ENCODE results near the gene IL10RA.

The IL10RA gene

DNA sequence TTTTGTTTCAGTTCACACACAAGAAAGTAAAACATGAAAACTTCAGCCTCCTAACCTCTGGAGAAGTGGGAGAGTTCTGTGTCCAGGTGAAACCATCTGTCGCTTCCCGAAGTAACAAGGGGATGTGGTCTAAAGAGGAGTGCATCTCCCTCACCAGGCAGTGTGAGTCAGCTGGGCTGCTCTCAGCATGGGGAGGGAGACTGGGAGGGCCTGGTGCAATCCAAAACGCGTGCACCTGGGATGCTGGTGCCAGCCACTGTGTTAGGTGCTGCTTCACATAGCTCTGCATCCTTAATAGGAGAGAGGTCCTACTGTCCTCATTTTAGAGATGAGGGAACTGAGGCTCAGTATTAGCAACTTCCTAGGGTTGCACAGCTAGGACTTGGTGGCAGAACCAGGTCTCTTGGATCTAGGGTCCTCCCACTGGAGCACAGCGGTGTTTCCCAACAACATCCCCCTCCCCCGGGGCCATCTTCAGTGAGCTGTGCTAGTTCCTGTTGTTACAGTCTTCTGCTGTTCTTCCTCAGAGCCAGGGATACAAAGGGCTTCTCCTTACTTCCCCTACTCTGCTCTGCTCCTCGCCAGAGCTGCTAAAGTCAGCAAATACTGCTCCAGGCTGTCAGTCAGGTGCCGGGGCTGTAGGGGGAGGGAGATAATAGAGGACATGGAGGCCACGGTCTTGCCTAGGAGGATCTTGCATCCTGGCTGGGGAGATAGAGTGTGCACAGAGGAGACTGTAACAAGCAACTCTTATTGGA lies 8.0 kb downstream of the IL10RA start:
- DNase-seq = no peak

DNA sequence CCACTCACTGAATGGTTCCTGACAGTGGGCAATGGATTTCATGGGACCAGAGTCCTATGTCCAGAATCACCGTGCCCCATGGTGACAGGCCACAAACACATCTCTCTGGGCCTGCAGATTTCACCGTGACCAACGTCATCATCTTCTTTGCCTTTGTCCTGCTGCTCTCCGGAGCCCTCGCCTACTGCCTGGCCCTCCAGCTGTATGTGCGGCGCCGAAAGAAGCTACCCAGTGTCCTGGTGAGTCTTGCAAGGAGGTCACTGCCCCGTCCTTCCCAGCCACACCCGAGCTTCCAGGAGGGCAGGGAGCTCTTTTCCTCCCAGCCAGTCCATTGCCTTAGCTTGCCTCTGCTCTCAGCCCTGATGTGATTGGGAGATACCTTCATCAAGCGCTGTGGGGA lies 9.3 kb downstream of the IL10RA start:
- no peak for DNase-seq

DNA sequence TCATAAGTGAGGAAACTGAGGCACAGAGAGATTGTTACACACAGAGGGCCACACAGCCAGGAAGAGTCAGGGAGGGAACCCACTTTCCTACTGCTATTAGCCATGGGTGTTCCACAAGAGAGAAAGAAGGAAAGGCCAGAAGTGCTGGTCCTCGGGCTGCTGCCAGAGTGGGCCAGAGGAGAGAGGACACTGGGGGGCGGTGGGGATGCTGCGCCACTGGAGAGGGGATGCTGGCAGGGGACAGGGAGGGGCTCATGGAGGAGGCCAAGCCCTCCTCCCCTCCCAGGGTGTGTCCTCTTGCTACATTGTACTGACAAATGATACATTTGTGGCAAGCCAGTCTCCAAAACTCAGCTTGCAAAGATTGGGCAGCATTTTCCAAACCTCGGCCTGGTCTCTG lies 9.9 kb downstream of the IL10RA start:
- DNase-seq = no peak

DNA sequence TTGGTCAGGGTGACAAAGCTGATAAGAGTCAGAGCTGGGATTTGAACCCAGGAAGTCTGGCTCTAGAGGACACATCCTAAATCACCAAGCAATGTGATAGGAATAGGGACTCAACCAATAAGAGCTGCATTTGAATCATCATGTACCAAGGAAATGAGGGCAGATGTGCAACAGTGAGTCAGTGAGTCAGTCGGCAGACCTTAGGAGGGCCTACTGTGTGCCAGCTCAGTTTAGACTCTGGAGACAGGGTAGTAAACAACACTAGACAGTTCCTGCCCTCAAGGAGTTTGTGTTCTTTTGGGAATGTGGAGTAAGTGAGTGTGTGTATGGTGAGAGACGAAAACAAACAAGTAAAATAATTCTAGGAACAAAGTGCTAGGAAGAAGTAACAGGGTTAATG lies 11.2 kb downstream of the IL10RA start:
- DNase-seq = no peak

DNA sequence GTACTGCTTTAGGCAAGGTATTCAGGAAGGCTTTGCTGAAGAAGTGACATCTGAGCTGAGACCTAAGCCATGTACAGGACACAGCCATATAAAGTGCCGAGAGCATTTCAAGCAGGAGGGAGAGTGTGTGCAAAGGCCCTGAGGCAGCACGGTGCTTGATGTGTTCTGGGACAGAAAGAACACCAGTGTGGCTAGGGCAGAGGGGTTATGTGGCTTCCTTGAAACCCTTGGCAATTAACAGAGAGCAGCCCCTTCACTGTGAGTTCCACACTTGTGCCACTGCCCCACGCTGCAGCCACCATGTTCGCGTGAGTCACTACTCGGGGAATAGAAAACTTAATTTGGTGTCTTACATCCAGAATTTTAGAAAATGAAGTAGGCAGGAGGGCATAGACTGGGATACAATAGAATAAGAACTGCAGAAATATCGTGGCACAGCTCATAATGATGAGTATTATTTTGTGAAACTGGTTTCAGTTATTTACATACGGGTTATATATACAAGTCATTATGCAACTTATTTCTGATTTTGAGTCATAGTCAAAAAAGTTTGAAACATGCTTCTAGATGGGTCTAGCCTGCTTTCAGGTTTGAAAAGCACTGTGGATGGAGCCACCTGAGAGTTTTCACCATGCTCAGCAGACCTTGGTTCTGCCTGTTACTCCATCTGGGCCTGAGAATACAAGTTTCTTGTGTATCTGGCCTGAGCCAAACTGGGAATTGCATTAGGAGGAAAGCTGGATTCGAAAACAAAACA lies 11.8 kb downstream of the IL10RA start:
- DNase-seq = peak; percentile 77

DNA sequence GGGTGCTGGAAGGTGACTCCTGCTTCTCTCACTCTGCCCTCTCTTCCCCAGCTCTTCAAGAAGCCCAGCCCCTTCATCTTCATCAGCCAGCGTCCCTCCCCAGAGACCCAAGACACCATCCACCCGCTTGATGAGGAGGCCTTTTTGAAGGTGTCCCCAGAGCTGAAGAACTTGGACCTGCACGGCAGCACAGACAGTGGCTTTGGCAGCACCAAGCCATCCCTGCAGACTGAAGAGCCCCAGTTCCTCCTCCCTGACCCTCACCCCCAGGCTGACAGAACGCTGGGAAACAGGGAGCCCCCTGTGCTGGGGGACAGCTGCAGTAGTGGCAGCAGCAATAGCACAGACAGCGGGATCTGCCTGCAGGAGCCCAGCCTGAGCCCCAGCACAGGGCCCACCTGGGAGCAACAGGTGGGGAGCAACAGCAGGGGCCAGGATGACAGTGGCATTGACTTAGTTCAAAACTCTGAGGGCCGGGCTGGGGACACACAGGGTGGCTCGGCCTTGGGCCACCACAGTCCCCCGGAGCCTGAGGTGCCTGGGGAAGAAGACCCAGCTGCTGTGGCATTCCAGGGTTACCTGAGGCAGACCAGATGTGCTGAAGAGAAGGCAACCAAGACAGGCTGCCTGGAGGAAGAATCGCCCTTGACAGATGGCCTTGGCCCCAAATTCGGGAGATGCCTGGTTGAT lies 12.6 kb downstream of the IL10RA start:
- no peak for DNase-seq

DNA sequence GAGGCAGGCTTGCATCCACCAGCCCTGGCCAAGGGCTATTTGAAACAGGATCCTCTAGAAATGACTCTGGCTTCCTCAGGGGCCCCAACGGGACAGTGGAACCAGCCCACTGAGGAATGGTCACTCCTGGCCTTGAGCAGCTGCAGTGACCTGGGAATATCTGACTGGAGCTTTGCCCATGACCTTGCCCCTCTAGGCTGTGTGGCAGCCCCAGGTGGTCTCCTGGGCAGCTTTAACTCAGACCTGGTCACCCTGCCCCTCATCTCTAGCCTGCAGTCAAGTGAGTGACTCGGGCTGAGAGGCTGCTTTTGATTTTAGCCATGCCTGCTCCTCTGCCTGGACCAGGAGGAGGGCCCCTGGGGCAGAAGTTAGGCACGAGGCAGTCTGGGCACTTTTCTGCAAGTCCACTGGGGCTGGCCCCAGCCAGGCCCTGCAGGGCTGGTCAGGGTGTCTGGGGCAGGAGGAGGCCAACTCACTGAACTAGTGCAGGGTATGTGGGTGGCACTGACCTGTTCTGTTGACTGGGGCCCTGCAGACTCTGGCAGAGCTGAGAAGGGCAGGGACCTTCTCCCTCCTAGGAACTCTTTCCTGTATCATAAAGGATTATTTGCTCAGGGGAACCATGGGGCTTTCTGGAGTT lies 13.3 kb downstream of the IL10RA start:
- DNase-seq = no peak

DNA sequence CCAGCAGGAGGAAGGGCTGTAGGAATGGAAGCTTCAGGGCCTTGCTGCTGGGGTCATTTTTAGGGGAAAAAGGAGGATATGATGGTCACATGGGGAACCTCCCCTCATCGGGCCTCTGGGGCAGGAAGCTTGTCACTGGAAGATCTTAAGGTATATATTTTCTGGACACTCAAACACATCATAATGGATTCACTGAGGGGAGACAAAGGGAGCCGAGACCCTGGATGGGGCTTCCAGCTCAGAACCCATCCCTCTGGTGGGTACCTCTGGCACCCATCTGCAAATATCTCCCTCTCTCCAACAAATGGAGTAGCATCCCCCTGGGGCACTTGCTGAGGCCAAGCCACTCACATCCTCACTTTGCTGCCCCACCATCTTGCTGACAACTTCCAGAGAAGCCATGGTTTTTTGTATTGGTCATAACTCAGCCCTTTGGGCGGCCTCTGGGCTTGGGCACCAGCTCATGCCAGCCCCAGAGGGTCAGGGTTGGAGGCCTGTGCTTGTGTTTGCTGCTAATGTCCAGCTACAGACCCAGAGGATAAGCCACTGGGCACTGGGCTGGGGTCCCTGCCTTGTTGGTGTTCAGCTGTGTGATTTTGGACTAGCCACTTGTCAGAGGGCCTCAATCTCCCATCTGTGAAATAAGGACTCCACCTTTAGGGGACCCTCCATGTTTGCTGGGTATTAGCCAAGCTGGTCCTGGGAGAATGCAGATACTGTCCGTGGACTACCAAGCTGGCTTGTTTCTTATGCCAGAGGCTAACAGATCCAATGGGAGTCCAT lies 14.1 kb downstream of the IL10RA start:
- no peak for DNase-seq

DNA sequence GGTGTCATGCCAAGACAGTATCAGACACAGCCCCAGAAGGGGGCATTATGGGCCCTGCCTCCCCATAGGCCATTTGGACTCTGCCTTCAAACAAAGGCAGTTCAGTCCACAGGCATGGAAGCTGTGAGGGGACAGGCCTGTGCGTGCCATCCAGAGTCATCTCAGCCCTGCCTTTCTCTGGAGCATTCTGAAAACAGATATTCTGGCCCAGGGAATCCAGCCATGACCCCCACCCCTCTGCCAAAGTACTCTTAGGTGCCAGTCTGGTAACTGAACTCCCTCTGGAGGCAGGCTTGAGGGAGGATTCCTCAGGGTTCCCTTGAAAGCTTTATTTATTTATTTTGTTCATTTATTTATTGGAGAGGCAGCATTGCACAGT lies 14.6 kb downstream of the IL10RA start:
- DNase-seq = no peak

DNA sequence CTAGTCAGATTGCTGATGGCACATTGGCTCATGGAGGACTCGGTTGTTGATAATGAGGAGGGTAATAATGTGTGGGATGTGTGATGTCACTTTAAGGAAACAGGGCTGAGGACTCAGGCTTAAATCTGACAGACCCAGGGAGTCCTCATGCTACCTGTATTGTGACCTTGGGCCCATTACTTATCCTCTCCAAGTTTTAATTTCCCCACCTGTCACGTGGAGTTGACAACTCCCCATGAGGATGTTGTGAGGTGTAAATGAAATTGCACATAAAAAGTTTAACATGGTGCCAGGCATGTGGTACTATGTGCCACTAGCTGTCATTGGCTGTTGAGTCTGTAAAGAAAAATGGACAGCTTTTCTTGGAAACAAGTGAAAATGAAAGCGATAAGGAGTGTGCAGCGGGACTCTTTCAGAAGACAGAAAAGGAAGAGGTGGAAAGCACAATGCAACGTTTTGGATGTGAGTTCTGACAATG lies 15.3 kb downstream of the IL10RA start:
- peak; percentile 77 for DNase-seq

DNA sequence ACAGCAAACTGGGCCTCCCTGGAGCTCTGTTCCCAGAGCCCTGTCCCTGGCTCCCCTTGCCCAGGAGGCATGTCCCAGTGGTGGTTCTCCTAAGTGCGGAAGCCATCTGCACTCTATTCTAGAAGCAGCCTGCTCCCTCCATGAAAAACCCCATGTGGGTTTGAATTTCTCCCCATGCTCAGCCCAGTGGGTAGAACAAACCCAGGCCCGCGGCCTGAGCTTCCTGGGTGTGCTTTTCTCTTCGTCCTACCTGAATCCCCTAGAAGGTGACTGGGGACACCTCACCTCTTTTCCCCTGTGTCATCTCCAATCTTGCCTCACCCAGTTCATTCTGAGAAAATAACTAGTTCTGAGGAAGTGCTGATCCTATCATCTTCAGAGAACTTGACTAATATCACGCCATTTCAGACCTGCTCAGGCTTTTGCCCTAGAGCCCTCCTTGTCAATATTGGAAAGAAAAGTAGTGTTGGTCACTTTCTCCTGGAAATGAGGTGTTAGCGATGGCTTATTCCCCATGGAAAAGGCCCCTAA lies 15.9 kb downstream of the IL10RA start:
- peak; percentile 91 for DNase-seq

DNA sequence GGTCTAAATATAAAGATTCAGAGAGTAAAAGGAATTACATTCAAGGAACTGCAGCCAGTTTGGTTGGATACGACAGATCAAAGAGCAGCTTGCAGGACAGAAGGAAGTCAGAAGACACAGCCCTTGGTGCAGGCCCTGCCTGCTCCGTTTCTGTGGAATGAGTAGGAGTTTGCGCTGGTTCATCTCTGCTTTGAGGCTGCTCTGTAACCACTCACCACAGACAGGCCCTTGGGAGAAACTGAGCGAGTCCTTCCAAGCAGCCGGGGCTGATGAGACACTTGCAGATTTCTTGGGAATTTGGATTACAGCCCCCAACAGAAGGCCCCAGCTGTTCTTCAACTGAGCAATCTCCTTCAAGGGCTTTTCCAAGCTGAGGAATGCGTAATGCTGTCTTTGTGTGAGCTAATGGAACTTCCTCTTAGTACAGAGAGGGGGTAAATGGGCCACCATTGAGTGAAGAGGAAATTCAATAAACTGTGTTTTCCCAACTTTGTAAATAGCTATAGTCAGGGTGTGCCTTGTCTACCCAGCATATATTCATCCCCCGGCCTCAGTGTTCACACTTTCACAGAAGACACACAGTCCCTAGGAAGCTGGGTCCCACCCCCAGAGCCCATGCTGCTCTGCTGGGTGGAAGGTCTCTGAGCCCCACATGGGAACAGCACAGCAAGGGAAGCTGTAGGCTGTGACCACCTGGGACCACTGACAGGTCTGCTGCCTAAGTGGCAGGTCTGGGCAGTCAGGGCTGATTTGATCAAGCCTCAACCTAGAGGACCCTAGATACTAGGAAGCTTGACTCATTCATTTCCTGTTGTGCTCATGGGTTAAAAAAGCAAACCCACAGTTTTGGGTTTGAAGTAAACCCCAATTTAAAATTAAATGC lies 16.6 kb downstream of the IL10RA start:
- DNase-seq = peak; percentile 84

DNA sequence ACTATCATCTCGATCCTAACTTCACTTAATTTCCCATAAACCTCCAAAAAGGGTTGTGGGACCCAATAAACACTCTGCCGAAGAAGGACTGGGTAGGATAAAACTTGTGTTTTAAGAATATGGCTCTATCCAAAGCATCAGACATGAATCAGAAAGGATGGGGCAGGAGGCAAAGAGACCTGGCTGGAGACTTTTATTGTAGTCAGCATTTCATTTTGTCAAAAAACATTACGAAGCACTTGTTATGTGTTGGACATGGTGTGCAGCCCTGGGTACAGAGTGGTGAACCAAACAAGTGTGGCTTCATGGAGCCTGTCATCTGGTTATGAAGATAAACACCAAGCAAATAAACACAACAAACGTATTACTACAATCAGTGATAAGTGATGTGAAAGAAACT lies 17.3 kb downstream of the IL10RA start:
- DNase-seq = no peak

DNA sequence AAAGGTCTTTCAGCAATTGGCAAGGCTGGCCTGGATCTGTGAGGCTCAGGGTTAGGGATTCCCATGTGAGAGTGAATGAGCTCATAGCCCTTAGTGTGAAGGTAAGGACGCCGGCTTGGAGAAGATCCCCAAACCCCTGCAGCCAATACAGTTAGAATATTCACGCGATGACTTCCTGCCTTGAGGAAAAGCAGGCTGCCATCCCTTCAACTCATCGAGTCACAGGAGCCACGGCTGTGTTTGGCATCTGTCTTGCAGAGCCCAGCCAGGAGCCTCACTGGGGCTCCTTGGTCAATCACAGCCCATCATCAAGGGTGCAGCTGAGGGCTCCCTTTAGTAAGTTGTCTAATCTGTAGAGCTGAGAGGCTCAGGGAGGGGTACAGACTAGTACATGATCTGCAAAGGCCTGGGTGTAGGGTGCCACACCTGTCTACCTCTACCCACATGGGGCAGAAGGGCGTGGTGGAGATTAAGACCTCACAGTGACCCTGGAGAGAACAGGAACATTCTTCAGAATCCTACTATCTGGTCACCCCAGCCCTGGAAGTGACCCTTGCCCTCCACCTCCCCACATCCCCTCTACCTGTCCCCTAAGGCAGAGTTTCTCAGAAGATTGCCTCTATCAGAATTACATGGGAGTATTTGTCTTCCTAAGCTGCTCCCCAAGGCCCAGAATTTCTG lies 18.5 kb downstream of the IL10RA start:
- no peak for DNase-seq

DNA sequence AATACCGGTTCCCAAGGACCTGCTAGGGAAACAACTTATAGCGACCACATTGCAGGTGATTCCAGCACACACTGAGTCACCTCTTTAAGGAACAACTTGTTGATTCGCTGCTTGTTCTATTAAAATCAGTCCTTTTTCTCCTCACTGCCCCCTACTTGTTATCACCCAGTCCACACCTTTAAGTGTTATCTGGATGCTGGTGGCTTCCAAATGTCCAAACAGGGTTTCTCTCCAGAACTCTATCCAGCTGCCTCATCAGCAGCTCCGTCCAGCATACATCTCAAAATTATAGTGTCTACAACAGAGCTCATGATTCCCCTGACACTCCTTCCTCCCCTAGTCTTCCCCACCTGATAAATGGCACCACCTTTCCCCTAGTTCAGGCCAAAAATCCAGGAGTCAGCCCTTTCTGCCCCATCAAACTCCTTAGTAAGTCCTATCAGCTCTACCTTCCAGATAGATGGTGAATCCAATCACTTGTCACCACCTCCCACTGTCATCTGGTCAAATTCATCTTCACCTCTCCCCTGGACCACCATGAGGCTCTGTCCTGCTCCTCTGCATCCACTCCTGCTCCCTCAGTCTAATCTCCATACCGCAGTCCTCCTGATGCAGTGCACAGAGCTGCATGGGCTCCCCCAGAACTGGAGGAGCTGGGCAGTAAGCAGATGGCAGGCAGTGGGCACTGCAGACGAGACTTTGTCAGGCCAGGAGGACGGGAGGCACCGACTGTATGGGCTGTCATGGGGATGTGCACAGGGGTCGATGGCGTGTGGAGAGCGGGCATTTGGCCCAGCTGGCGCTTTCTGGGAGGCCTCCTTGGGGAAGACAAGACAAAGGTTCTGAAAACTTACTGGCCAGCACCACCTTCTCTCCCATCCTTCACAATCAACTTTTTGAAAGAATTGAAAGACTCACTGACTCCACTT lies 19.3 kb downstream of the IL10RA start:
- no peak for DNase-seq

DNA sequence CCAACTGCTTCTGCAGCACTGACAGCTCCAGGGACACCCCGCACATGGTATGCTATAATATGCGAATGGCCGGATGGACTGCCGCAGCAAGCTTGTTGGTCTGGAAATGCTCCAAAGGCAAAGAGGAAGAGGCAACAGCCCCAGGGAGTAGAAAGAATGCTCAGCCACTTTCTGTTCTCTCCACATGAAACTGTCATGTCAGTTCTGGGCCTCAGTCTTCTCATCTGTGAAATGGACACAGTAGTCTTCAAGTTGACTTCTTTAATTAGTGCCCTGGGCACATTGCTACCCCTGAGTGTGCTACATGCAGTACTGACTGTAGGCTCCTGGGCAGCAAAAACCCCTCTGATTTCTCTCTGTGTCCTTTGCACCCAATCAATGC lies 19.9 kb downstream of the IL10RA start:
- no peak for DNase-seq

DNA sequence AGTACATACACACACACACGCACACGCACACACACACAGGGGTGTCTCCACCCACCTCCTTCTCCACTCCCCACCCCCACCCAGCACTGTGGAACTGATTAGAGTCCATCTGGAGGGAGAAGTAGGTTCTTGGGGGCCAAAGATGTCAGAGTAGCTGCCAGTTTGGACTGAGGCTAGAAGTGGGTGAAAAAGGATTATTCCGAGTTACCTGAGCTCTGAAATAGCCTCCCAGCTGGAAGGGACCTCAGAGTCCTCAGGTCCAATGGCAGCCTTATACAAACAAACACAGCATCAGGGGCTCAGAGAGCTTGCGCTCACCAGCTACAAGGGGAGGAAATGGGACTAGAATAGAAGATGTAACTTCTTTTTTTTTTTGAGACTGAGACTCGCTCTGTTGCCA lies 20.8 kb downstream of the IL10RA start:
- DNase-seq = no peak

DNA sequence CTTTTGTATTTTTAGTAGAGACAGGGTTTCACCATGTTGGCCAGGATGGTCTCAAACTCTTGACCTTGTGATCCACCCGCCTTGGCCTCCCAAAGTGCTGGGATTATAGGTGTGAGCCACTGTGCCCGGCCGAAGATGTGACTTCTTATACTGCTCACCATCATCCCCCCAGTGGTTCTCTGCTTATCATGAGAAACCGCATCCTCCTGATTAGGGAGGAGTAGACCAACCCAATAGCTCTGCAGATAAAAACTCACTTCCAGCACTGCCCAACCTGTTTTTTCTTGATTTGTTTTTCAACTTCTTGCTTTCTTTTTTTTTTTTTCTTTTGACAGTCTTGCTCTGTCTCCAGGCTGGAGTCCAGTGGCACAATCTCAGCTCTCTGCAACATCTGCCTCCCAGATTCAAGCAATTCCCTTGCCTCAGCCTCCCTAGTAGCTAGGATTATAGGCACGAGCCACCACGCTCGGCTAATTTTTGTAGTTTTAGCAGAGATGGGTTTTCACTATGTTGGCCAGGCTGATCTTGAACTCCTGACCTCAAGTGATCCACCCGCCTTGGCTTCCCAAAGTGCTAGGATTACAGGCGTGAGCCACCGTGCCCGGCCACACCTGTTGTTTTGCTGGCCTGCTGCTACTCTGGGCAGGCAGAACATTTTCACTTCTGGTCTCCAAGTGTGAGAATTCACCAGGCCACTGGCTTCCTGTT lies 21.5 kb downstream of the IL10RA start:
- peak; percentile 56 for DNase-seq
